Mesothelial cell of epicardium (in vitro differentiated cells): ENCODE results near the gene POLR3H. TPM values are rescaled to one million over a fixed set of nuclear protein-coding genes. Genes with fewer than 3 reads are reported as not detected.

ENCODE experiments used
- DNase-seq, 2 experiments: peaks; one replicate each; pipeline ENCODE4 v3.0.0; 2021; ENCODE audit warnings: low spot score in 2 of 2; ENCODE audit not compliant: unreplicated experiment in 2 of 2
- H3K27ac Mint-ChIP-seq: 2 replicates; pipeline ENCODE4 v1.8.0; 2021; ENCODE audit warnings: mixed read lengths
- H3K27me3 Mint-ChIP-seq: 2 replicates; pipeline ENCODE4 v1.8.0; 2021; ENCODE audit warnings: low read depth, mixed read lengths
- H3K36me3 Mint-ChIP-seq: 2 replicates; pipeline ENCODE4 v1.8.0; 2021; ENCODE audit warnings: mixed read lengths
- H3K4me1 Mint-ChIP-seq: 2 replicates; pipeline ENCODE4 v1.8.0; 2021; ENCODE audit warnings: mixed read lengths
- H3K4me3 Mint-ChIP-seq: 2 replicates; pipeline ENCODE4 v1.8.0; 2021; ENCODE audit warnings: mild to moderate bottlenecking, moderate library complexity, mixed read lengths
- H3K9me3 Mint-ChIP-seq: 2 replicates; pipeline ENCODE4 v1.8.0; 2021; ENCODE audit warnings: mixed read lengths
- total RNA-seq: library from RNA; stranded (reverse); gene quantifications from 3 replicates; pipeline ENCODE4 v1.2.1, GENCODE V29; 2021
- TF ChIP-seq, protein P1 (sequence below): fragments of 200-600 bp; sonication (generic); IDR thresholded peaks from one replicate; pipeline ENCODE4 v1.5.0; 2021; ENCODE audit warnings: antibody characterized with exemption; ENCODE audit not compliant: unreplicated experiment

The POLR3H gene
- total RNA-seq, 1 donor from 2014 or later: 47.4 TPM

DNA sequence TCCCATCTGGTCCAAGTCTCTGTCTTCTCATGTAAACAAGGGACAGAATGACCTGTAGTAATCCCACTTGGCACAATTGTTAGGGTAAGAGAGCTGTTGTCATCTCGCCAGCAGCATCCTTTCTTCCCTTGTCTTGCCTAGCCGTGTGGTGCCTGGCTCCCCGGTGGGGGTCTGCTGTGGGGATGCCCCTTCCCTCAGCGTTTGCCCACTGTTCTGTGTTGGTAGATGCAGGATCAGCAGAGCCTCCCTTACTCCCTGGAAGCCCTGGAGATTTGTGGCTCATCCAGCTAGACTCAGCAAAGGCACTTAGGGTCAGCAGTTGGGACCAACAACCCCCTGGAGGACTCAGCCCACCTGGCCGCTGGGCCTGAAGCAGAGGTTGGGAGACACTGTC, 62.3 kb downstream of the POLR3H start:
- Mint-ChIP-seq H3K27ac (no peak overlapping the region), H3K4me3 (no peak overlapping the region), H3K36me3 (no peaks in the 10 kb centered on the region), H3K9me3 (no peaks in the 10 kb centered on the region), H3K27me3 (no peaks in the 10 kb centered on the region), H3K4me1 (peaks cover under 1% of the 10 kb centered on the region)
- TF ChIP-seq, protein P1, sequence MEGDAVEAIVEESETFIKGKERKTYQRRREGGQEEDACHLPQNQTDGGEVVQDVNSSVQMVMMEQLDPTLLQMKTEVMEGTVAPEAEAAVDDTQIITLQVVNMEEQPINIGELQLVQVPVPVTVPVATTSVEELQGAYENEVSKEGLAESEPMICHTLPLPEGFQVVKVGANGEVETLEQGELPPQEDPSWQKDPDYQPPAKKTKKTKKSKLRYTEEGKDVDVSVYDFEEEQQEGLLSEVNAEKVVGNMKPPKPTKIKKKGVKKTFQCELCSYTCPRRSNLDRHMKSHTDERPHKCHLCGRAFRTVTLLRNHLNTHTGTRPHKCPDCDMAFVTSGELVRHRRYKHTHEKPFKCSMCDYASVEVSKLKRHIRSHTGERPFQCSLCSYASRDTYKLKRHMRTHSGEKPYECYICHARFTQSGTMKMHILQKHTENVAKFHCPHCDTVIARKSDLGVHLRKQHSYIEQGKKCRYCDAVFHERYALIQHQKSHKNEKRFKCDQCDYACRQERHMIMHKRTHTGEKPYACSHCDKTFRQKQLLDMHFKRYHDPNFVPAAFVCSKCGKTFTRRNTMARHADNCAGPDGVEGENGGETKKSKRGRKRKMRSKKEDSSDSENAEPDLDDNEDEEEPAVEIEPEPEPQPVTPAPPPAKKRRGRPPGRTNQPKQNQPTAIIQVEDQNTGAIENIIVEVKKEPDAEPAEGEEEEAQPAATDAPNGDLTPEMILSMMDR: no peak
- no peak for DNase-seq

DNA sequence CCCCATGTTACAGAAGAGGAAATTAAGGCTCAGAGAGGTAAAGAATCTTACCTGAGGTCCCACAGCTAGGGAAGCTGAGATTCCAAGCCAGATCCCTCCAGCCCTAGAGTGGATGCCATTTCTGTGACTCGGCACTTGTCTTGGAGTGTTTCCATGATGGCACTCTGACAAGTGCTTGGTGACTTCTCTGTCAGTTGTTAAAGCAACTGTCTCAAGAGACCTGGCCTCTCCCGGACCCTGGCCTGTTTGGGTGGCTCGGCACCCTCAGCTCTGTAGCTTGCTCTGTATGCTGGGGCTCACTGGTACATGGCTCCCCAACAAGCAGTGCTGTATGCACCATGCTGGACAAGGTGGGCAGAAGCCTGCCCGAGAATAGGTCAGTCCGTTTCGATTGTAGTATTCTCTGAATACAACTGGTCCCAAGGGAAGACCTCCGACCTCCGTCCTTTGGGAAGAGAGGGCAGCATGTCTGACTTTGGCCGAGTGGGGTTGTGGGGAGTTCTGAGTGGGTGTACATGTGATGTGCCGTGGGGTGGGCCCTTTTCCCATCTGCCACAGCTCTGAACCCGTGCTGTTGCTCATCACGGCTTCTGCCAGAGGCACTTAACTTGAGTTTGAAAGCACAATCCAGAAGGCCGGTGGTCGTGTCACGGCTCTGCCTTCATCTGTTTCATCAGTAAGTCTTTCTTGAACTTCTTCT, 63.0 kb downstream of the POLR3H start:
- Mint-ChIP-seq H3K9me3 (no peaks in the 10 kb centered on the region), H3K4me1 (no peaks in the 10 kb centered on the region), H3K4me3 (no peak overlapping the region), H3K36me3 (no peaks in the 10 kb centered on the region), H3K27me3 (no peaks in the 10 kb centered on the region), H3K27ac (no peak overlapping the region)
- TF ChIP-seq, protein P1: no peak
- DNase-seq: no peak

DNA sequence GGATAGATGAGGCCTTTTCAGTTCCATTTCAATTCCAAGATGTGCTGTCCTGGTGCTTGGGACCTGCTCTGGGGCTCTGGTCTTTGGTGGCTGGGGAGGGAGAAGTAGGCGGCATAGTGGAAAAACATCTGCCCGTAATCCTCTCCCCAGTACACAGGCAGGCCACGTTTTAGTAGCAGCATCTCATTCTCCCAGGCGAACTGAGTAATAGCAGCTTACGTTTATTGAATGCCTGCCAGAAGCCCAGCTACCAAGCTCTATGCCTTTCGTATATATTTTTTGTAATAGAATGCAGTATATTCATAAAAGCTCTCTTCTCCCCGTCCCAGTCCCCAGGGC, 63.9 kb downstream of the POLR3H start:
- Mint-ChIP-seq H3K36me3 (no peaks in the 10 kb centered on the region), H3K27ac (no peak overlapping the region), H3K9me3 (no peaks in the 10 kb centered on the region), H3K27me3 (no peaks in the 10 kb centered on the region), H3K4me1 (no peaks in the 10 kb centered on the region), H3K4me3 (no peak overlapping the region)
- TF ChIP-seq, protein P1: no peak
- DNase-seq: no peak

DNA sequence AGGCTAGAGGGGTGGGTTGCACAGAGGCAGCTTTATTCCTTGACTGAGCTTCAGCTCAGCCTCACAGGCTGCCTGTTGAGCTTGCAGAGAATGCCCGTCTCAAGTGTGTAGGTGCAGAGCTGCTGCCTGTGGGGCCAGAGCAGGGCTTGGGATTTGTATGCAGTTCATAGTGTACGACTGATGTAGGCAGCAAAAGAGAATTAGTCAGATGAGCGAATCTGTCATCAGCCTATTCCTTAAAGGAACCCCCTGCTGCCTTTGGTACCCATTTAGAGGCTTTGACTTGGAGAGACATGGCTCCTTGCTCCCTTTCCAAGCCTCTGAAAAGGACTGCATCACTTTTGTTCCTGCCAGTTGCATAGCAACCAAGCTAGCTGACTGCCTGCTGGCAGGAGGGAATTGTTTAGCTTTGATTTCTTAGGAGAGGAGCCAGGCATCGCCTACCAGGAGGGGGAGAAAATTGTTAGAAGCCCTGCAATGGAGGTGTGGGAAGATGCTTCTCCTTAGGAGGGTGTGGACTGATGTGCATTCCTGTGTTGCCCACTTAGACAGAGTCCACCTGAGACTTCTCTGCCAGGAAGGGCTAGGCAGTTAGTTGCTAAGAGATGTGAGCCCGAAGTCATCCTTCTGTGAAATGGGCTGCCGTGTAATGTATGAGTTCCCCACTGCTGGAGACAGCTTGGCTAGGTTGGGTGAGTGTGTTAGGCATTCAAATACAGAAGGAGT, 64.4 kb downstream of the POLR3H start:
- Mint-ChIP-seq H3K27ac (no peak overlapping the region), H3K9me3 (no peaks in the 10 kb centered on the region)
- DNase-seq: no peak

DNA sequence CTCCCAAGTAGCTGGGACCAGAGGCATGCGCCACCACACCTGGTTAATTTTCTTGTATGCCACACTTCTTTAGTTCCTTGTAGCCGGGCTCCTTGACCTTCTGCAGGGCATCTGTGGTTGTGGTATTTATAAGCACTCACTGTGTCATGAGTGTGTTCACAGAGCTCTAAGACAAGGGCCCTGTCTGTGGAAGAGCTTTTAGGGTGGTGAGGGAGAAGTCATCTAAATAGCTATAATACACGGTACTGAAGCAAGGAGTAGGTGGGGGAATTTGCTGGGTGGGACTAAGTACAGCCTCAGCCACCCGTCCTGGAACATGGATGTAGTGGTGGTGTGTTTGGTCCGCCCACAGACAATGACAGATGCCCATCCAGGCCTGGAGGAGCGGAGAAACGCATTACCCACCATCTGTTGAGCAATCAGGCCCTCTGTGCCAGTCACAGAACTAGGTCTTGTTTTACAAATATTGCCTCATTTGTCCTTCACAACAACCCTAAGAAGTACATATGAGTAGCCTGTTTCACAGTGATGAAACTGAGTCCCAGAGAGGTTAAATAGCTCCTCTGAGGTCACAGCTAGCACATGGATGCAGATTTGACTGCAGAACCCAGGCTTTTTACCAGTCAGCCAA, 65.3 kb downstream of the POLR3H start:
- DNase-seq: no peak
- Mint-ChIP-seq H3K4me1 (no peaks in the 10 kb centered on the region), H3K4me3 (no peak overlapping the region), H3K9me3 (no peaks in the 10 kb centered on the region), H3K27ac (no peak overlapping the region), H3K36me3 (no peaks in the 10 kb centered on the region), H3K27me3 (no peaks in the 10 kb centered on the region)
- TF ChIP-seq, protein P1: no peak

More for the DNA sequence above, 64.4 kb downstream of the POLR3H start:
- TF ChIP-seq, protein P1: no peak
- no peaks in the 10 kb centered on the region for H3K4me1 Mint-ChIP-seq
- H3K36me3 Mint-ChIP-seq: no peaks in the 10 kb centered on the region
- no peaks in the 10 kb centered on the region for H3K27me3 Mint-ChIP-seq
- H3K4me3 Mint-ChIP-seq: no peak overlapping the region
